Effector CD8-positive, alpha-beta T cell (primary cell): ENCODE measurements around the gene FANCC.

Experiments
- DNase-seq: peaks from one replicate; lab custom pipeline; 2025; lab: John Stamatoyannopoulos, UW
- total RNA-seq, 4 experiments: gene quantifications; one replicate each; lab custom pipeline; 2026; lab: John Stamatoyannopoulos, UW

The FANCC gene
- total RNA-seq, result 8.7 to 11.0 (median 9.9) reads per million in 4 experiments

DNA sequence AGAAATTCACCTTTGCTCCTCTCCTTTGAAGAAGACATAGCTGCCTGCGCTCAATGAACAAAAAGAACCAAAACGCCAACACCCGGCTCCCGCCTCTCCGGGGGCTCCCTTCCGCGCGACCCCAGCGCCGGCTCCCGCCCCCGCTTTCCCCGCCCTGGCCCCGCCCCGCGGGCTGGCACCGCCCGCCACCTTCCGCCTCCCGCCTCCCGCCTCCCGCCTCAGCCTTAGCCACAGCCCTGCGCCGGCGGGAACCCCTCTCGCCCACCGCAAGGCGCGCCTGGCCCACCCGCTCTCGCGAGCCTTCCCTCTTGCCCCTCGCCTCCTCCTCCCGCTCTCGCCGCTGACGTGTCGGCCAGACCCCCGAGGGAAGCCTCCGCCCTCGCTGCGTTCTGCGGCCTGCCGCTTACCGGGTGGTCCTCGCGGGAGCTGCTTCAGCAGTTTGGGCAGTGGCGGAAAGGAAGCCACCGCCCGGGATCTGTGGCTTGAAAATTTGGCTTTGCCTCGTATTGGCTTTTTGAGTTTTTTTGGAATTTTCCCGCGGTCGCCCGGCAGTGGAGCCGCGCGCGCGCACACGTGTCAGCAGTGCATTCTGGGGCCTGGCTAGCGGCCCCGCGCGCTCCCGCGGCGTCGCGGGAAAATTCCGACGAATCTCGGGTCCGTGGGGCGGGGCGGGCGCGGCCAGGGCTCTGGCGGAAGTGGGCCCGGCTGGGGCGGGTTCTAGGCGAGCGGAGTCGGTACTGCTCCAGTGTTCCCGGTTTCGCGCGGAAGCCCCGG, at the start of gene FANCC:
TSS of gene FANCC (minus strand) at position 591 of the 774 bp plus-strand sequence. CDS start 68,418 bp downstream, outside the sequence.
- peak; percentile 81 for DNase-seq

DNA sequence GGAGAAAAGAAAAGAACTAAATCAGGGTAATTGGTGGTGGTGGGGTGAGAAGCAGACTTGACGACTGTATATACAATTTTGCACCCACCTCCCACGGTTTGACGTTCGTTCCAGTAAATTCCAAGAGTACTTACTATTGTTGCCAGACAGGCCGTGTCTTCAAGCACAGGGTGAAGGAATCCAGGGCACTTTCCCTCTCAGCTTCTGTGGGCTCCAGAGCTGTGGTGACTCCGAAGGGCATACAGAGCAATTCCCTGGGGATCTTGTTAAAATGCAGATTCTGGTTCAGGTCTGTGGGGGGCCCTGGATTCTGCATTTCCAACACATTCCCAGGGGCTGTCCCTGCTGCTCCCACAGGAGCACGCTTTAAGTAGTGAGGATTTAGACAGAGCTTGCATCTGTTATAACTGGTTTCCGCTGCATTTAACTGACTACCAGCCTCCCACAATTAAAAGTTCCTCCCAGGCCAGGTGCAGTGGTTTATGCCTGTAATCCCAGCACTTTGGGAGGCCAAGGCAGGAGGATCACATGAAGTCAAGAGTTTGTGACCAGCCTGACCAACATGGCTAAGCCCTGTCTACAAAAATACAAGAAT, 49.3 kb upstream of the FANCC start:
- no peak for DNase-seq

- DNase-seq, result no peak
These were observed 48.3 kb upstream of the FANCC start for GRCh38 chr9:95365766-95366165.

DNA sequence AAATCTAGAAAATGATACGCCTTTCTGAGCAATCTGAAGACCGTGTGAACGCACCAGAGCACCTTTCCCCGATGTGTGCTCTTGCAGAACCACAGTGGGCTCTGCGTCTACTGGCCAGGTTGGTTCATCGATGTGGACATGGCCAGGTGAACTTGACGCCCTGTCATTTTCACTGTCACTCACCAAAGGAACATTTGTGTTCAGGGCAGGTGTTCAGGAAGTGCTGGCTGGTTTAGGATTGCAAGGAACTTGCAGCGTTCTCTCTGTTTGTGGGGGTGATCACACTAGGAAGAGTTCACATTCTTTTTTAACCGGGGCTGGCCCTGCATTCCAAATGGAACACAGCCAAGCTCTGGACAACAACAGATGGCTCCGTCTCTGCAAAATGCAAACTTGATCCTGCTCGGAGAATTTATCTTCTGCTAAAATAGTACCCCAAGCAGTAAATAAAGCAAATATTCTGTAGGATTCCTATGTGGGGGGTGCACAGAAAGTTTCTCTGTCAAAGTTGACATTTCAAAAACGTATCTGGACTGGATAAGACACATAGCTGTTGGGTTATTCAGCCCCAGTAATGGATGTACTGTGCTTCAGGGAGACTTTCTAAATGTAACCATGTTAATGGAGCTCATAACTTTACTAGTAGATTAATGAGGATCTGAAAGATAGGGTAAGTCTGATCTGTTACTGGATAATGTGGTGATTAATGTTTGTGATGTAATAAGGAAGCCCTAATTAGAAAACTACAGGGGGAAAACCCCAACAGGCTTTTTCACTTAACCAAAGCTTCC, 45.7 kb upstream of the FANCC start:
- DNase-seq, result no peak

- DNase-seq, result no peak
These were observed 43.4 kb upstream of the FANCC start for GRCh38 chr9:95360866-95361265.

GRCh38 chr9:95357316-95357715, 39.8 kb upstream of the FANCC start:
- no peak for DNase-seq

- no peak for DNase-seq
These were observed 38.0 kb upstream of the FANCC start for GRCh38 chr9:95355500-95355899.

DNA sequence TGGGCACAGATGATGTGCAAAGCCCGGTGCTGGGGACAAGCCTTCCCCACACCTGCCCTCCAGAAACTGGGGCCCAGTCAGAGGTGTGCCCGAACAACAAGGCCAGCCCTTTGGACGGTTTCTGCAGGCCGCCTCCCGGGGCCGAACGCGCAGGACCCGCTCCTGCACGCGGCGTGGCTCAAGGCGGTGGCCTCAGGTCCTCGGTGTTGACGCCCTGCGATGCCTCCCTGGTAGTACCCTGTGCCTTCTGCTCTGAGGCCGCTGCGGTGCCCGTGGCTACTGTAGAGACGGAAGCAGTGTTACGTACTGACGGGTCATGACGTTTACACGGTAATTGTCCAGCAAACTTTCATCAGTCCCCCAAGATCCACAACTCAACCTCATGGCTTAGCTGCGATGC, 33.5 kb upstream of the FANCC start:
- DNase-seq, result no peak

- DNase-seq, result no peak
These were observed 32.8 kb upstream of the FANCC start for GRCh38 chr9:95350266-95350665.

DNA sequence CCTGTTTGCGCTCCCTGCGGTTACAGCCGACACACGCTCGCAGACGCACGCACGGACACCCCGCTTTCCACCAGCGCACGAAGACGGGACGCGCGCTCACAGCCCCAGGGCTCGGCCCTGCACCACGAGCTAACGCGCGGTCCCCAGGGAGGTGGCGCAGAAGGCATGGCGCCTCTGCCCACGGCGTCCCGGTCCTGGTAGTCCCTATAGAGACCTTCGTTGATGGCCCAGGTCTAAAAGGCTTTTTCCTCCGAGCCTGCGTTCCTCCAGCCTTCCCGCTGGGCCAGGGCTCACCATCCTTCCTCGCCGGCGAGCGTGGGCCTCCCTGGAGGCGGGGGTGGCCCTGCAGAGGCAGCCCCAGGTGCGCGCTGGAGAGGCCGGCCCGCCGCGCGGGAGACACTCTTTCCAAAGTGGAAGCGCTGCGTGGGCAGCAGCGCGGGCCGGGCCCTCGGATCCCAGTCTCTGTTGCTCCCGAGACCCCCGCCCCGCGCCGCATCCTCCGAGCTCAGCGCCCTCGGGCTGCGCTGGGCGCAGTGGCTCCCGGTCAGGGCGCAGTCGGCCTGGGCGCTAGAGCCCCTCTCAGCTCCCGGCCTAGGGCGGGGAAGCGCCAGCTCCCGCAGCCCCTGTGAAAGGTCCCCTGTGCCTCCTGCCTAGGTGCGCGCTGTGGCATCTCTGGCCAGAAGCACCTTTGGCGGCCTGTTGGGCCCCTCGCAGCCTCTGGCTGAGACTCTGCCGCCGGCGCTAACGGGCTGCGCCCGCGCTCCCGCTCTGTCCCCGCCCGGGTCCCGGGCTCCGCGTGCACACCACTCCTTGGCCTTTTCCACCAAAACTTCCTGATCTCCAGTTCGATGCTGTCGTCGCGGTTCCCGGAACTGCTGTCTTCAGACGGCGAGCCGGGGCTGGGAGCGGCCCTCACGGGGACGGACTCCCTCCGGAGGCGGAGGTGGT, 31.9 kb upstream of the FANCC start:
- no peak for DNase-seq

DNA sequence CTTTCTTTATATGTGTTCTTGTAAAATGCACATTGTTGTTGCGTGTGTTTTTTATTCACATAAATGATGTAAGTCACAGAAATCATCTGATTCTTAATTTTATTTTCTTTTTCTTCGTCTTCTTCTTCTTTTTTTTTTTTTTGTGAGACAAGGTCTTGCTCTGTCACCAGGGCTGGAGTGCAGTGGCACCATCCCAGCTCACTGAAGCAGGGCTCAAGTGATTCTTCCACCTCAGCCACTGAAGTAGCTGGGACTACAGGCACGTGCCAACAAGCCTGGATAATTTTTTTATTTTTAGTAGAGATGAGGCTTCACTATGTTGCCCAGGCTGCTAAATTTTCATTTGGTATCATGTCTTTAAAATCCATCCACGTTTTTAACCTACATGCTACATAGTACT, 28.5 kb upstream of the FANCC start:
- DNase-seq, result no peak

- DNase-seq, result no peak
These were observed 27.3 kb upstream of the FANCC start for GRCh38 chr9:95344735-95345325.

- no peak for DNase-seq
These were observed 26.3 kb upstream of the FANCC start for GRCh38 chr9:95343725-95344287.

GRCh38 chr9:95342571-95342970, 25.1 kb upstream of the FANCC start:
- no peak for DNase-seq

GRCh38 chr9:95341293-95341962, 23.9 kb upstream of the FANCC start:
- DNase-seq, result no peak

DNA sequence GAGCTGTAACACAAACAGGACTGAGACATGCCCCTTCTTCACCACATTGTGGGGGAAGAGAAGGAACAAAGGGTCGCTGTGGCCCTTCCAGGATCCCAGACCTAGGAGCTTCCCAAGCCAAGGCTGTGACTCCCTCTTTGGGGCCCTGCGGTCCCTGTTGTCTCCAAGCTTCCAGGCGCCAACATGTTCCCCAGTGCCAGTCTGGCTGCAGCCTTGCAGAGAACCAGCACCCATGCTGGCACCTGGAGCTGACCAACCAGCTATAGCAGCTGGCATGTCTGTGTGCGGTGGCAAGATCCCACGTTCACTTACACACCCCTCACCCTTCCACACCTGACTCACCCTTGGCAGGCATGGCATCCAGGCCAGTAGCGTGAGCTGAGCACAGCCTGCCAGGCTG, 20.7 kb upstream of the FANCC start:
- no peak for DNase-seq

GRCh38 chr9:95336281-95336680, 18.8 kb upstream of the FANCC start:
- DNase-seq, result no peak

- no peak for DNase-seq
These were observed 15.9 kb upstream of the FANCC start for GRCh38 chr9:95333426-95333825.

GRCh38 chr9:95332860-95333259, 15.4 kb upstream of the FANCC start:
- no peak for DNase-seq

- DNase-seq, result no peak
These were observed 13.4 kb upstream of the FANCC start for GRCh38 chr9:95330720-95331404.
